Endothelial cell of umbilical vein (primary cell): ENCODE results near the gene PHACTR1. TPM values are rescaled to one million over a fixed set of nuclear protein-coding genes. Genes with fewer than 3 reads are reported as not detected.

Experiments
- BruUV-seq: library from RNA; stranded (reverse); fragments of 400-500 nt; replicated peaks from 2 replicates; lab custom pipeline; 2021; lab: Mats Ljungman, UMichigan
- CTCF ChIA-PET: fragments of 300-600, 350-600 bp; sonication (Branson Sonifier 250); formaldehyde crosslinking; loops from one replicate; lab custom pipeline; 2021; ENCODE audit warnings: antibody characterized with exemption, inconsistent platforms; lab: Charles Lee
- POLR2A ChIA-PET: fragments of 300-600, 350-600 bp; sonication (Branson Sonifier 250); formaldehyde crosslinking; loops from one replicate; lab custom pipeline; 2021; ENCODE audit warnings: antibody characterized with exemption, inconsistent platforms; lab: Charles Lee
- DNase-seq: peaks from one replicate; pipeline ENCODE4 v3.0.0-alpha.2; 2011; ENCODE audit warnings: low read depth, low spot score
- FAIRE-seq: peaks from 2 replicates; lab custom pipeline; 2011; peaks lifted over from hg19 to GRCh38; lab: Jason Lieb, UNC
- H2AFZ ChIP-seq: 2 replicates; pipeline ENCODE4 v1.6.0; 2012; ENCODE audit warnings: low read depth, low read length, control low read depth, inconsistent platforms
- H3K27ac ChIP-seq: 2 replicates; pipeline ENCODE4 v1.5.1; 2011; ENCODE audit warnings: low read depth, mild to moderate bottlenecking, control low read depth, low read length, moderate library complexity; ENCODE audit not compliant: insufficient read depth
- H3K27me3 ChIP-seq, 2 experiments: 2 replicates each; pipeline versions ENCODE4 v1.6.0 to v1.6.1; 2011; ENCODE audit warnings: low read length in 2 of 2, mixed read lengths in 1 of 2; ENCODE audit not compliant: control insufficient read depth in 2 of 2, insufficient read depth in 2 of 2
- H3K36me3 ChIP-seq, 2 experiments: 2 replicates in 1 of 2; 3 replicates in 1 of 2; pipeline ENCODE4 v1.5.1; 2011; ENCODE audit warnings: low read length in 2 of 2, mild to moderate bottlenecking in 1 of 2, moderate library complexity in 1 of 2; ENCODE audit not compliant: control insufficient read depth in 2 of 2, insufficient read depth in 2 of 2; ENCODE audit errors: extremely low read depth in 1 of 2
- H3K4me1 ChIP-seq: 3 replicates; pipeline ENCODE4 v1.5.1; 2011; ENCODE audit warnings: mild to moderate bottlenecking, low read length; ENCODE audit not compliant: control insufficient read depth, insufficient read depth; ENCODE audit errors: extremely low read depth
- H3K4me2 ChIP-seq: 2 replicates; pipeline ENCODE4 v1.6.1; 2011; ENCODE audit warnings: low read length, control low read depth, mixed read lengths; ENCODE audit not compliant: insufficient read depth
- H3K4me3 ChIP-seq, 3 experiments: fragments of 200-600 bp in 1 of 3; sonication (generic), shearing (Covaris generic) in 1 of 3; replicated peaks in 1 of 3; 2 replicates each; pipeline ENCODE4 v1.5.1; 2011 to 2016; ENCODE audit warnings: control low read depth in 3 of 3, low read length in 3 of 3, mild to moderate bottlenecking in 2 of 3, inconsistent platforms in 1 of 3, low read depth in 1 of 3, moderate library complexity in 1 of 3; ENCODE audit not compliant: insufficient read depth in 1 of 3
- H3K79me2 ChIP-seq: 2 replicates; pipeline ENCODE4 v1.6.0; 2012; ENCODE audit warnings: low read length, inconsistent platforms; ENCODE audit not compliant: control insufficient read depth, insufficient read depth
- H3K9ac ChIP-seq: replicated peaks from 2 replicates; pipeline ENCODE3; 2011; ENCODE audit warnings: low read length, control low read depth; ENCODE audit not compliant: insufficient read depth; ENCODE audit errors: extremely low read depth
- H3K9me1 ChIP-seq: replicated peaks from 3 replicates; pipeline ENCODE4 v1.6.0; 2011; ENCODE audit warnings: mild to moderate bottlenecking, low read length; ENCODE audit not compliant: control insufficient read depth, insufficient read depth; ENCODE audit errors: extremely low read depth
- H3K9me3 ChIP-seq: replicated peaks from 2 replicates; pipeline ENCODE4 v1.5.1; 2012; ENCODE audit warnings: low read length, inconsistent platforms; ENCODE audit not compliant: control insufficient read depth, insufficient read depth
- H4K20me1 ChIP-seq: replicated peaks from 2 replicates; pipeline ENCODE3; 2011; ENCODE audit warnings: mild to moderate bottlenecking, low read length; ENCODE audit not compliant: control insufficient read depth, insufficient read depth; ENCODE audit errors: extremely low read depth
- CTCF ChIP-seq, 2 donors: IDR thresholded peaks; 1 replicate in 1 of 2; 2 replicates in 1 of 2; pipeline ENCODE4 v1.5.1; 2011; ENCODE audit warnings: low read length in 2 of 2, mild to moderate bottlenecking in 2 of 2, moderate library complexity in 2 of 2, control low read depth in 1 of 2, inconsistent platforms in 1 of 2, low read depth in 1 of 2; ENCODE audit not compliant: insufficient read depth in 1 of 2; ENCODE audit errors: extremely low read depth in 1 of 2
- EZH2 ChIP-seq: IDR thresholded peaks from 2 replicates; pipeline ENCODE4 v1.6.1; 2012; ENCODE audit warnings: borderline replicate concordance, low read depth, mild to moderate bottlenecking, moderate library complexity, low read length, inconsistent platforms; ENCODE audit not compliant: severe bottlenecking
- FOS ChIP-seq: IDR thresholded peaks from 2 replicates; pipeline ENCODE4 v1.6.1; 2011; ENCODE audit warnings: mild to moderate bottlenecking, low read length, moderate library complexity, borderline replicate concordance; ENCODE audit not compliant: insufficient read depth
- GATA2 ChIP-seq: IDR thresholded peaks from 2 replicates; pipeline ENCODE4 v1.7.0; 2011; ENCODE audit warnings: low read depth, mild to moderate bottlenecking, moderate library complexity, mixed read lengths, low read length; ENCODE audit not compliant: insufficient read length, insufficient read depth
- JUN ChIP-seq: IDR thresholded peaks from 2 replicates; pipeline ENCODE4 v1.6.1; 2011; ENCODE audit warnings: borderline replicate concordance, low read depth; ENCODE audit not compliant: insufficient read length, insufficient read depth
- MYC ChIP-seq: IDR thresholded peaks from one replicate; pipeline ENCODE4 v1.6.1; 2011; ENCODE audit warnings: mild to moderate bottlenecking, low read depth, low read length
- POLR2A ChIP-seq: IDR thresholded peaks from 2 replicates; pipeline ENCODE4 v1.6.1; 2012; ENCODE audit warnings: low read depth, mild to moderate bottlenecking, control low read depth, low read length
- POLR2AphosphoS5 ChIP-seq: IDR thresholded peaks from 2 replicates; pipeline ENCODE4 v1.6.1; 2012; ENCODE audit warnings: low read depth, mild to moderate bottlenecking, control low read depth, low read length, moderate library complexity; ENCODE audit not compliant: insufficient read depth
- dilution Hi-C: fragments of 300-500 bp; cut with MboI; formaldehyde crosslinking; loops from one replicate; pipeline ENCODE4 v1.15.0; 2019; ENCODE audit warnings: low sequenced_read_pairs; ENCODE audit not compliant: extremely low pct_ligation_motif_present
- intact Hi-C: fragments of 100-400 bp; cut with micrococcal nuclease; formaldehyde crosslinking; loops from one replicate; pipeline ENCODE4 v1.10.0; 2022
- polyA plus RNA-seq, 4 experiments: library from polyadenylated mRNA; depleted of rRNA in 3 of 4; stranded (reverse) in 3 of 4; unstranded in 1 of 4; fragments of >200 nt; gene quantifications; 2 replicates each; pipeline versions ENCODE4 v1.2.1 to v1.2.3, GENCODE V29; 2011 to 2012; ENCODE audit warnings: missing spikeins in 1 of 4
- total RNA-seq: library from RNA; stranded (reverse); gene quantifications from 2 replicates; pipeline ENCODE4 v1.2.3, GENCODE V29; 2021
- TF ChIP-seq, protein P1 (sequence below): IDR thresholded peaks from 2 replicates; pipeline ENCODE4 v1.6.1; 2011; ENCODE audit not compliant: insufficient read depth, insufficient read length

PHACTR1 gene
- total and polyA plus RNA-seq, 2 donors (not counting 3 experiments of a cell fraction or from before 2014, with no cell fraction given) = 2.4 to 23.2 TPM

DNA sequence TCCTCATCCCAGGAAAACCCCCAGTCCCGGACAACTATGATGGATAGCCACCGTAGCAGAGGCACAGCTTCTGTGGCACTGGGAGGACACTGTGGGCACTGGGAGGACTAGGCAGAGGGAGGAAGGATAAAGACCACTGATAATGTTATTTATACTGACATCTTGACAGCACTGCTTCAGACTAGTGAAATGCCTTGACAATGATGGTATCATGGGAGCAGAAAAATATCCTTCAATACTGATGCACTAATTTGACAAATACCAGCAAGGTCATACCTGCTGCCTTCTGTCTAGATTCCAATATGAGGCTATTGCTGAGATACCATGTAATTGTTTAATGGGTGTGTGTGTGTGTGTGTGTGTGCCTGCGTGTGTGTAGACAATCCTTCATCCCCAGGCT, 148.6 kb downstream of the PHACTR1 start:
- CTCF ChIA-PET = no interaction called here
- TF ChIP-seq POLR2A (no peak), MYC (no peak), JUN (no peak), EZH2 (no peak), GATA2 (no peak), CTCF (IDR thresholded peaks at IDR 0.05; ENCODE audit: extremely low read depth in 1 of 2, insufficient read depth in 1 of 2, low read depth in 1 of 2, low read length in 2 of 2) (no peak), POLR2AphosphoS5 (no peak), FOS (no peak)
- TF ChIP-seq, protein P1, sequence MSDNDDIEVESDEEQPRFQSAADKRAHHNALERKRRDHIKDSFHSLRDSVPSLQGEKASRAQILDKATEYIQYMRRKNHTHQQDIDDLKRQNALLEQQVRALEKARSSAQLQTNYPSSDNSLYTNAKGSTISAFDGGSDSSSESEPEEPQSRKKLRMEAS = no peak
- H3K36me3 ChIP-seq = no peaks in the 10 kb centered on the region
- H3K9me3 ChIP-seq = no peaks in the 10 kb centered on the region
- no peak overlapping the region for H2AFZ ChIP-seq
- no TSS peak for BruUV-seq
- intact Hi-C loops = no loop called here
- H3K79me2 ChIP-seq = no peaks in the 10 kb centered on the region
- POLR2A ChIA-PET = no interaction called here
- H3K27me3 ChIP-seq = peaks cover 3% of the 10 kb centered on the region in 2 experiments
- H4K20me1 ChIP-seq = no peaks in the 10 kb centered on the region
- H3K27ac ChIP-seq = no peak overlapping the region
- no peak overlapping the region for H3K4me2 ChIP-seq
- no peak overlapping the region for H3K4me3 ChIP-seq
- no peak for FAIRE-seq
- no peaks in the 10 kb centered on the region for H3K4me1 ChIP-seq
- no peak for DNase-seq
- no peak overlapping the region for H3K9ac ChIP-seq
- dilution Hi-C loops = no loop called here
- H3K9me1 ChIP-seq = no peaks in the 10 kb centered on the region
